Measurements from ENCODE around the gene MYRF.

GRCh38 chr11:61712846-61713245 is 39.6 kb upstream of the MYRF start:
- TF ChIP-seq CTCF (IDR thresholded peaks at IDR 0.05; ENCODE audit: low read depth, low read length, poor library complexity, severe bottlenecking) (no peak), EZH2phosphoT487 (IDR thresholded peaks at IDR 0.05; ENCODE audit: borderline replicate concordance, low read length) (no peak)
